Neural progenitor cell (in vitro differentiated cells): Measurements from ENCODE around the gene NPSR1. TPM values are rescaled to one million over a fixed set of nuclear protein-coding genes. Genes with fewer than 3 reads are reported as not detected.

Source experiments
- DNase-seq: peaks from one replicate; pipeline ENCODE4 v3.0.0-alpha.2; 2016; ENCODE audit warnings: low spot score
- H2AFZ ChIP-seq: fragments of 200-600 bp; sonication (generic); replicated peaks from 2 replicates; pipeline ENCODE4 v1.6.1; 2016; ENCODE audit warnings: antibody characterized with exemption
- H3F3A ChIP-seq: fragments of 200-600 bp; sonication (generic); 2 replicates; pipeline ENCODE4 v1.6.1; 2016; ENCODE audit warnings: antibody characterized with exemption, low read depth
- H3K27ac ChIP-seq: fragments of 200-600 bp; sonication (generic); 2 replicates; pipeline ENCODE4 v1.5.1; 2016; ENCODE audit warnings: mild to moderate bottlenecking
- H3K27me3 ChIP-seq: fragments of 200-600 bp; sonication (generic); 2 replicates; pipeline ENCODE4 v1.6.1; 2016; ENCODE audit warnings: mild to moderate bottlenecking, moderate library complexity
- H3K36me3 ChIP-seq: fragments of 200-600 bp; sonication (generic); 2 replicates; pipeline ENCODE4 v1.5.1; 2016
- H3K4me1 ChIP-seq: fragments of 200-600 bp; sonication (generic); 2 replicates; pipeline ENCODE4 v1.6.1; 2016; ENCODE audit warnings: mixed run types
- H3K4me2 ChIP-seq: fragments of 200-600 bp; sonication (generic); 2 replicates; pipeline ENCODE4 v1.6.1; 2016
- H3K4me3 ChIP-seq: fragments of 200-600 bp; sonication (generic); 2 replicates; pipeline ENCODE4 v1.5.1; 2016
- H3K79me2 ChIP-seq: fragments of 200-600 bp; sonication (generic); 2 replicates; pipeline ENCODE4 v1.6.1; 2016; ENCODE audit warnings: low read depth
- H3K9ac ChIP-seq: fragments of 200-600 bp; sonication (generic); 2 replicates; pipeline ENCODE4 v1.6.1; 2016
- H3K9me3 ChIP-seq: fragments of 200-600 bp; sonication (generic); 2 replicates; pipeline ENCODE4 v1.5.1; 2016; ENCODE audit warnings: low read depth
- H4K20me1 ChIP-seq: fragments of 200-600 bp; sonication (generic); 2 replicates; pipeline ENCODE4 v1.6.1; 2016; ENCODE audit warnings: low read depth
- H3K27ac Mint-ChIP-seq: 3 replicates; pipeline ENCODE4 v1.8.0; 2021; ENCODE audit warnings: mixed read lengths
- H3K27me3 Mint-ChIP-seq: 2 replicates; pipeline ENCODE4 v1.8.0; 2022; ENCODE audit warnings: low read depth, mild to moderate bottlenecking, inconsistent platforms, moderate library complexity, mixed read lengths; ENCODE audit not compliant: insufficient read depth
- H3K36me3 Mint-ChIP-seq: 3 replicates; pipeline ENCODE4 v1.8.0; 2021; ENCODE audit warnings: mixed read lengths
- H3K4me1 Mint-ChIP-seq: 3 replicates; pipeline ENCODE4 v1.8.0; 2021; ENCODE audit warnings: mixed read lengths
- H3K4me3 Mint-ChIP-seq: 3 replicates; pipeline ENCODE4 v1.8.0; 2021; ENCODE audit warnings: mild to moderate bottlenecking, moderate library complexity, mixed read lengths
- H3K9me3 Mint-ChIP-seq: 3 replicates; pipeline ENCODE4 v1.8.0; 2020; ENCODE audit warnings: mixed read lengths
- CTCF ChIP-seq: fragments of 200-600 bp; sonication (generic); IDR thresholded peaks from 2 replicates; pipeline ENCODE4 v1.5.1; 2017; ENCODE audit warnings: antibody characterized with exemption, mild to moderate bottlenecking
- EZH2 ChIP-seq: fragments of 200-600 bp; sonication (generic); IDR thresholded peaks from 2 replicates; pipeline ENCODE4 v1.6.1; 2017; ENCODE audit warnings: antibody characterized with exemption, mild to moderate bottlenecking, moderate library complexity
- EZH2phosphoT487 ChIP-seq: fragments of 200-600 bp; sonication (generic); IDR thresholded peaks from 2 replicates; pipeline ENCODE4 v1.6.1; 2017; ENCODE audit warnings: antibody characterized with exemption
- total RNA-seq: library from RNA; depleted of rRNA; stranded (reverse); fragments of >200 nt; gene quantifications from 2 replicates; pipeline ENCODE4 v1.2.3, GENCODE V29; 2015; ENCODE audit warnings: low replicate concordance

Gene NPSR1
- total RNA-seq, 1 donor from 2014 or later: not detected

GRCh38 chr7:34677491-34677890 is 19.5 kb downstream of the NPSR1 start:
- Histone ChIP-seq H3K27ac (no peak overlapping the region), H3K27me3 (no peaks in the 10 kb centered on the region), H3K4me2 (no peak overlapping the region), H2AFZ (no peak overlapping the region), H3K4me1 (no peaks in the 10 kb centered on the region), H3K9ac (no peak overlapping the region), H3K36me3 (no peaks in the 10 kb centered on the region), H3F3A (no peaks in the 10 kb centered on the region), H4K20me1 (no peaks in the 10 kb centered on the region), H3K4me3 (no peak overlapping the region), H3K79me2 (no peaks in the 10 kb centered on the region), H3K9me3 (no peaks in the 10 kb centered on the region)
- Mint-ChIP-seq H3K36me3 (no peaks in the 10 kb centered on the region), H3K27me3 (peaks cover 3% of the 10 kb centered on the region), H3K4me1 (peaks cover 13% of the 10 kb centered on the region), H3K4me3 (no peak overlapping the region), H3K27ac (no peak overlapping the region), H3K9me3 (no peaks in the 10 kb centered on the region)
- TF ChIP-seq EZH2phosphoT487 (no peak), EZH2 (no peak), CTCF (no peak)
- DNase-seq: no peak

GRCh38 chr7:34687529-34687928 is 29.5 kb downstream of the NPSR1 start:
- DNase-seq: no peak
- no peak overlapping the region for H3K9ac ChIP-seq
- H3K27me3 ChIP-seq: no peaks in the 10 kb centered on the region
- H3K27ac ChIP-seq: no peak overlapping the region
- H3K36me3 ChIP-seq: no peaks in the 10 kb centered on the region
- H3K79me2 ChIP-seq: no peaks in the 10 kb centered on the region
- no peaks in the 10 kb centered on the region for H3F3A ChIP-seq
- H3K9me3 ChIP-seq: no peaks in the 10 kb centered on the region
- Mint-ChIP-seq H3K27me3 (peaks cover 3% of the 10 kb centered on the region), H3K36me3 (no peaks in the 10 kb centered on the region), H3K9me3 (peaks cover 5% of the 10 kb centered on the region), H3K4me3 (no peak overlapping the region), H3K4me1 (peaks cover 4% of the 10 kb centered on the region), H3K27ac (no peak overlapping the region)
- TF ChIP-seq CTCF (no peak), EZH2 (no peak), EZH2phosphoT487 (no peak)
- no peaks in the 10 kb centered on the region for H4K20me1 ChIP-seq
- no peak overlapping the region for H3K4me3 ChIP-seq
- H3K4me2 ChIP-seq: no peak overlapping the region
- H2AFZ ChIP-seq: no peak overlapping the region
- H3K4me1 ChIP-seq: no peaks in the 10 kb centered on the region

DNA sequence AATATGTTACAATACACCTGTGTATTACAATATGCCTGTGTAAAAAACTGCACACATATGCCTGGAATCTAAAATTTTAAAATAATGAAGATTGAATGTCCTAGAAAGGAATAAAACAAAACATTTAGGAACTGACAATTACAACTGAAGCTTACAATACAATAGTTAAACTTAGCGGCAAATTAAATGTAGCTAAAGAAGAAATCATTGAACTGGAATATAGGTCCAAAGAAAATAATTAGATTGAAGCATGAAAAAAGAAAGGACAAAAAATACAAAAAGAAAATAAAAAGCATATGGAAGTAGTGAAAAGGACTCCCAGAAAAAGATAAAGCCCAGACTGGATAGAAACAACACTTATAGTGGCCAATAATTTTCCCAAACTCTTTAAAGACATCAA is 38.4 kb downstream of the NPSR1 start:
- H3K4me3 Mint-ChIP-seq: no peak overlapping the region
- no peak overlapping the region for H3K27ac ChIP-seq
- H3K27me3 ChIP-seq: no peaks in the 10 kb centered on the region
- H3K9me3 Mint-ChIP-seq: peaks cover 29% of the 10 kb centered on the region
- no peak for TF ChIP-seq CTCF
- no peaks in the 10 kb centered on the region for H3F3A ChIP-seq
- H3K4me3 ChIP-seq: no peak overlapping the region
- no peak for DNase-seq
- no peak overlapping the region for H2AFZ ChIP-seq
- no peaks in the 10 kb centered on the region for H3K4me1 Mint-ChIP-seq
- no peaks in the 10 kb centered on the region for H3K36me3 Mint-ChIP-seq
- no peaks in the 10 kb centered on the region for H3K4me1 ChIP-seq
- peaks cover 3% of the 10 kb centered on the region for H3K27me3 Mint-ChIP-seq
- H4K20me1 ChIP-seq: no peaks in the 10 kb centered on the region
- no peaks in the 10 kb centered on the region for H3K36me3 ChIP-seq
- H3K9me3 ChIP-seq: peaks cover 24% of the 10 kb centered on the region
- H3K4me2 ChIP-seq: no peak overlapping the region
- H3K9ac ChIP-seq: no peak overlapping the region
- no peak overlapping the region for H3K27ac Mint-ChIP-seq
- H3K79me2 ChIP-seq: no peaks in the 10 kb centered on the region

DNA sequence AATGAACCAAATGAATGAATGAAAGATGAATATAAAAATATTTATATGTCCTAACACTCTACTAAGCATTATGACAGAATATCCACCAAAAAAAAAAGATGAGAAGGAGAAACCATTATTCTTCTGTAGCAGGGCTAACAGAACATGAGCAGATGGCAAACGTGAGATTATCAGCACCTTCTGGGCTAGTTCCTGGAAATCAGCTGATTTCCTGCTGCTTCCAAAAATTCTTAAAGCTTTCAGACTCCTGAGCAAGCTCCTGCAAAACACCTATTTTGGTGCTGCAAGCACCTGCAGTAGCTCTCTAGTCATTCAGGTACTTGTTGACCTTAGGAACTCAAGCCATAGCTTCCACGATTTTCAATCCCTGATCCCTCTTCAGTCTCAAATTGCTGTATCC is 51.8 kb downstream of the NPSR1 start:
- peaks cover 4% of the 10 kb centered on the region for H3K27me3 Mint-ChIP-seq
- no peaks in the 10 kb centered on the region for H3K27me3 ChIP-seq
- no peak for TF ChIP-seq EZH2phosphoT487
- TF ChIP-seq CTCF: no peak
- TF ChIP-seq EZH2: no peak
- H3K9me3 ChIP-seq: no peaks in the 10 kb centered on the region
- H3K4me3 ChIP-seq: no peak overlapping the region
- H3K4me1 Mint-ChIP-seq: no peaks in the 10 kb centered on the region
- no peak overlapping the region for H2AFZ ChIP-seq
- H3K9me3 Mint-ChIP-seq: no peaks in the 10 kb centered on the region
- H3K36me3 ChIP-seq: no peaks in the 10 kb centered on the region
- H3F3A ChIP-seq: no peaks in the 10 kb centered on the region
- DNase-seq: no peak
- H3K36me3 Mint-ChIP-seq: no peaks in the 10 kb centered on the region
- no peak overlapping the region for H3K4me3 Mint-ChIP-seq
- H4K20me1 ChIP-seq: no peaks in the 10 kb centered on the region
- no peak overlapping the region for H3K27ac Mint-ChIP-seq
- H3K27ac ChIP-seq: no peak overlapping the region
- H3K79me2 ChIP-seq: no peaks in the 10 kb centered on the region
- H3K4me2 ChIP-seq: no peak overlapping the region
- no peaks in the 10 kb centered on the region for H3K4me1 ChIP-seq
- no peak overlapping the region for H3K9ac ChIP-seq
